SW 1271 (cell line): Measurements from ENCODE around the gene PPARD.
"Not testable (repeated sequence)": the region's sequence is repeated elsewhere in the genome, so short reads cannot be mapped to it uniquely, and the experiment has no call there.

ENCODE experiments used
- DNase-seq, 2 experiments: peaks; one replicate each; lab custom pipeline; 2025; lab: John Stamatoyannopoulos, UW

Gene PPARD

DNA sequence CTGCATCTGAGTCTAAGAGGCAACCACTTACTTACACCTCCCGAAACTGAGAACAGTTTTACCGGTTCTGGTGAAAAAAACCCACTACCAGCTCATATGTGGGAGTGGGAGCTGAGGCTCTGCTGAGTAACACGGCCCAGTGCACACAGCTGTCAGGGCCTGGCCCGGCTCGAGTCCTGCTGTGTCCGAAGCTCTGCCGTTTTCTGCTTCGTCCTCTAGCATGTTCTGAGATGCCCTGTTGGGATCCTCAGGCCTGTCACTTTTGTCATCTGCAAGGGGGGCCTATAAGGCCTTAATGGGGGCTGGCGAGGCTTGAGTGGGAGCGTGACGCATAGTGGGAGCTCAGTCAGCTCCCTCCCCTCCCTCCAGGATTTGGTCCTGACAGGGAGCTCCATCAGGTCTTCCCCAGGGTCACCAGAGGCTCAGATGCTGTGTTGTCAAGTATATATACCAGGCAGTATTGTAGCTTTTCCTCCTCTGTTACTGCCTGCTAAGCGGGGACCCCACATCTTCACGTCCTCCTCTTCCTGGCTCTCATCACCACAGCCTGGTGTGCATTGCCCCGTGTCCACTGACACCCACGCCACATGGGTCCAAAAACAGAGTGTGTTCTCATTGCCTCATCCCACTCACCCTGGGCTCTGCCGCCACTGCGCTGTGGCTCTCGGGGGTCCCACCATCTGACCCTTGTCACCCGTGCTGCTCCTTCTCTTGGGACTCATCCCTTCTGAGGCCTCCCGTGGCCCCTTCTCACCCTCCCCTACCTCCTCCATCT is 64.5 kb downstream of the PPARD start:
- no peak for DNase-seq

DNA sequence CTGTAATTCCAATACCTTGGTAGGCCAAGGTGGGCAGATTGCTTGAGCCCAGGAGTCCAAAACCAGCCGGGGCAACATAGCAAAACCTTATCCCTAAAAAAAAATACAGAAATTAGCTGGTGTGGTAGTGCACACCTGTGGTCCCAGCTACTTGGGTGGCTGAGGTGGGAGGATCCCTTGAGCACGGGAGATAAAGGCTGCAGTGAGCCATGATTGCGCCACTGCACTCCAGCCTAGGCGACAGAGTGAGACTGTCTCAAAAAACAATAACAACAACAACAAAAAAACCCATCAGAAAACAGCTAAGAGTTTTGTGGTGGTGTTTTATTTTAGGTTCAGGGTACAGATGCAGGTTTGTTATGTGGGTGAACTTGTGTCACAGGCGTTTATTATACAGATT is 66.9 kb downstream of the PPARD start:
- DNase-seq = no peak

- no peak for DNase-seq
These were observed 67.8 kb downstream of the PPARD start for GRCh38 chr6:35410131-35410530.

DNA sequence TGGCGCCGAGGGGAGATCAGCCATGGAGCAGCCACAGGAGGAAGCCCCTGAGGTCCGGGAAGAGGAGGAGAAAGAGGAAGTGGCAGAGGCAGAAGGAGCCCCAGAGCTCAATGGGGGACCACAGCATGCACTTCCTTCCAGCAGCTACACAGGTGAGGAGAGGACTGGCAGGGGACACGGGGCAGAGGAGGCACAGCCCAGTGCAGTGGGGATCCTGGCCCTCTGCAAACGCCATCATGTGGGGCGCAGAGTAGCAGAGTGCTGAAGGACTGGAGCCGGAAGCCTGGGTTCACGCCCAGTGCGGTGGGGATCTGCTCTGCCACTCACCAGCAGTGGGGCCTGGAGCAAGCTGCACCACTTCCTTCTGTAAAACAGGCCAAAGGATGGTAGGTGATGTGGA is 68.7 kb downstream of the PPARD start:
- no peak for DNase-seq

- DNase-seq = no peak
These were observed 69.7 kb downstream of the PPARD start for GRCh38 chr6:35412102-35412501.

DNA sequence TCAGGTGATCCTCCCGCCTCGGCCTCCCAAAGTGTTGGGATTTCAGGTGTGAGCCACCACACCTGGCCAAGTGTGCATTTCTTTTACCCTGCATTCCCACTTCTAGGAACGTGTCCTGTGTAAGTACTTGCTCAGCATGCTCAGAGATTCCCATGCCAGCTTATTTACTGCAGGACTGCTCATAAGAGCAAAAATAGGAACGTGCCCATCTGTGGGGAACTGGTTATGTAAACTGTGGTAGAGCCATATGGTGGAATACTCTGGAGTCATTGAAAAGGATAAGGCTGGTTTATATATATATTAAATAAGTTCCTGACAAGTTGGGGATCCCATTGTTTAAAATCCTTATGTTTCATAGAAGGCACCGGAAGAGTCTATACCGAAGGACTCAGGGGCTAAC is 71.6 kb downstream of the PPARD start:
- no peak for DNase-seq

DNA sequence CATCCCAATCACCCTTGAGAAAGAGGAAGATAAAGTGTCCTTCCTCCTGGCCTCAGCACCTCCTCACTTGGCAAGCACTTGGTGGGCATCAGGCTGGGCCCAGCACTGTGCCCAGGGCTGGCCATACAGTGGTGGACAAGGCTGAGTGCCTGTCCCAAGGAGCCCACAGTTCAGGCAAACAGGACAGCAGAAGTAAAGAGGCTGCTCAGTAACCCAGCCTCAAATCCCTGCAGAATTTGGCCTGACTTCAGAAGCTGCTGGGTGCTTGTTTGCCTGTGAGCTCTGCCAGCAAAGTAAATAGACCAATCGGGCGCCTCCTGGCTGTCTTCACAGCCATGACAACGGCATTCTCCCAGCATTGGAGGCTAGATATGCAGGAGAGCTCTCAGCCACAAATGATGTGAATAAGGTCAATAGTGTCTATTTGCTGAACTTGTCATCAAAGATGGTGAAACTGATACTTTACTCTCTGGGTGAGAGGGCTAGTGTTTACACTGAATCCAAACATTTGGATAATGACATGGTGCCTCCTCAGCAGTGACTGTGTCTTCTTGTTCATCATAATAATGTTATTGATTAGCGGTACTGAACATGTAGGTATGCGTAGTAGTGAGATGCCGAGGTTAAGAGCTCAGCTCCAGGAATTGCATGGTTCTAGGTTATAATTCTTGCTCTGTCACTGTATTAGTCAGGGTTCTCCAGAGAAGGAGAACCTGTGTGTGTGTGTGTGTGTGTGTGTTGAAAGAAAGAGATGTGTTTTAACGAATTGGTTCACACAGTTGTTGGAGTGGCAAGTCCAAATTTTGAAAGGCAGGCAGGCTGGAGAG is 72.9 kb downstream of the PPARD start:
- DNase-seq = peak in 1 of 2 experiments; percentile 34

DNA sequence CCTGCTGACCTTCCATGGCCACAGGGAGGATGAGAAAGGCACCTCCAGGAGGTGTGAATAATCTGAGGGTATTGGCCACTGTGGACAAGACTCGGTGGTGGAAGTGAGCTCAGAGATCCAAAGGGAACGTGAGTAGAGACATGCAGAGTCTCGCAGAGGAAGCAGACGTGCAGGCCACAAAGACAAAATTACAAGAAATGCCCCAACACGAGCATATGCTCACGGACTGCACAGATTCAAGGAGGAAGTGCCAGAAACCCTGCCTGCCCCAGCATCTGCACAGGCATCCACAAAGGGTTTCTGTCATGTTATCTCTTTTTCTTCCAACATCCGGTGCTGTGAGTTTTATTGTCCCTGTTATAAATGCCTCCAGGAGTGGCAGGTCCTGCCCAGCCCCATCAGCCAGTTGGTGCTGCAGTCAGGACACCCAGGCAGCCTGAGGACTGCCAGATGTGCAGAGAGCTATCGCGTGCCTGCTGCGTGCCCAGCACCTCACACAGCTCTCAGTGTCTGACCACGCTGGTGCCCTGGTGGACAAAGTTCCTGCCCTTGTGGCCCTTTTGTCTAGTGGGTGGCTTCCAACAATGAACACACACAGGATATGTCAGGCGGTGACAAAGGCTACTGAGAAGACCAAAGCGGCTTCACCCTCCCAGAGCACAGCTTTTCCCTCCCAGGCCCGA is 75.8 kb downstream of the PPARD start:
- DNase-seq = no peak

DNA sequence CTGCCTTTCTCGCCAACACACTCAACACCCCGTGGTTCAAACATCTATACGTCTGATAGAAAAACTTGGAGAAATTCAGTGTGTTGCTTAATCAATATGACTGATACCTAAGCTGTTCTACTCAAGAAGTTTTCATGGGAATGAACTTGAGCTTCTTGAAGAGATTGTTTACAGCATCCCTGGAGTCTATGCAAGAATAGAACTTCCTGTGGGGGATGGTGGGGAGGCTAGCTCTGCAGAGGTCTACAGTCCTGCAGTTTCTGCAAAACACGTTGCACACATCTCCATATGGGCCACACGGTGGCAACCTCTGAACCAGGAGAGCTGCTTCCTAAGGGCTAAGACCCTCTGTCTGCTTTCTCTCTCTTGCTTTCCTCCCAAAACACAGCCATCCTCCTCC is 77.1 kb downstream of the PPARD start:
- DNase-seq = no peak

- no peak for DNase-seq
These were observed 77.6 kb downstream of the PPARD start for GRCh38 chr6:35419961-35420360.

GRCh38 chr6:35425284-35425683 is 82.9 kb downstream of the PPARD start:
- DNase-seq = peak; percentile 38 to 76

DNA sequence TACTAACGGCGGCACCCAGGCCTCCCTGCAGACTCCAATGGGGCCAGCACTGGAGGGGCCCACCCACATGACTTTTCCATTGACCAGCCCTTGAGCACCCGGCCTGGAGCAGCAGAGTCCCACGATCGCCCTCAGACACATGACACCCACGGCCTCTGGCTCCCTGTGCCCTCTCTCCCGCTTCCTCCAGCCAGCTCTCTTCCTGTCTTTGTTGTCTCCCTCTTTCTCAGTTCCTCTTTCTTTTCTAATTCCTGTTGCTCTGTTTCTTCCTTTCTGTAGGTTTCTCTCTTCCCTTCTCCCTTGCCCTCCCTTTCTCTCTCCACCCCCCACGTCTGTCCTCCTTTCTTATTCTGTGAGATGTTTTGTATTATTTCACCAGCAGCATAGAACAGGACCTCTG is 83.7 kb downstream of the PPARD start:
- no peak for DNase-seq

GRCh38 chr6:35427435-35427834 is 85.1 kb downstream of the PPARD start:
- no peak for DNase-seq

DNA sequence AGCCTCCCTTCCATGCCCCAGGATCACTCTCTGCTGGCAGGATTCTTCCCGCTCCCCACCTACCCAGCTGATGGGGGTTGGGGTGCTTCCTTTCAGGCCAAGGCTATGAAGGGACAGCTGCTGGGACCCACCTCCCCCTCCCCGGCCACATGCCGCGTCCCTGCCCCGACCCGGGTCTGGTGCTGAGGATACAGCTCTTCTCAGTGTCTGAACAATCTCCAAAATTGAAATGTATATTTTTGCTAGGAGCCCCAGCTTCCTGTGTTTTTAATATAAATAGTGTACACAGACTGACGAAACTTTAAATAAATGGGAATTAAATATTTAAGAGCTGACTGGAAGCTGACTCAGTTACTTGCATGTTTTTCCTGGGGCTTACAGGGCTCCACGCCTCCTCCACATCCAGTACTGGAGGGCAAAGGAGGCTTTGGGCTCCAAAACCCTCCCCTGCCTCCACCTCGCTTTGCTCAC is 85.5 kb downstream of the PPARD start:
- no peak for DNase-seq

GRCh38 chr6:35428421-35429149 is 86.2 kb downstream of the PPARD start:
- DNase-seq = no peak

DNA sequence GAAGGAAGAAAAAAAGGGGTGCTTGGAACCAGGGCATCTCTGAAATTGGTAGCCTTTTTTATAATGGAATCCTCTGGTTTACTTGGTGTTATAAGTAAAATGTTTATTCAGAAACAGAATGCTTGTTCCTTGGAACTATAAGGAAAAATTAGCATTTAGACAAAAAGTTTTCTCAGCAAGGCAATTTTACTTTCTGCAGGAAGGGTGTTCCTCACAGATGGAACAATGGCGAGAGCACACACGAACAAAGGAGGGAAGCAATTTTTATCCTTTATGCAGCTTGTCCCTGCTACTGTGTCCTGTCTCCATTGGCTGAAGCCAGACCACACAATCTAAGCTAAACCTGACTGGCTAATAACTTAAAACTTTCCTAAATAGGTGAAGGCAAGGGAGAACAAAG is 87.1 kb downstream of the PPARD start:
- DNase-seq = no peak

GRCh38 chr6:35432291-35432690 is 89.9 kb downstream of the PPARD start:
- DNase-seq = no peak

- not testable (repeated sequence) for DNase-seq
These were observed 90.3 kb downstream of the PPARD start for GRCh38 chr6:35432702-35433101.

DNA sequence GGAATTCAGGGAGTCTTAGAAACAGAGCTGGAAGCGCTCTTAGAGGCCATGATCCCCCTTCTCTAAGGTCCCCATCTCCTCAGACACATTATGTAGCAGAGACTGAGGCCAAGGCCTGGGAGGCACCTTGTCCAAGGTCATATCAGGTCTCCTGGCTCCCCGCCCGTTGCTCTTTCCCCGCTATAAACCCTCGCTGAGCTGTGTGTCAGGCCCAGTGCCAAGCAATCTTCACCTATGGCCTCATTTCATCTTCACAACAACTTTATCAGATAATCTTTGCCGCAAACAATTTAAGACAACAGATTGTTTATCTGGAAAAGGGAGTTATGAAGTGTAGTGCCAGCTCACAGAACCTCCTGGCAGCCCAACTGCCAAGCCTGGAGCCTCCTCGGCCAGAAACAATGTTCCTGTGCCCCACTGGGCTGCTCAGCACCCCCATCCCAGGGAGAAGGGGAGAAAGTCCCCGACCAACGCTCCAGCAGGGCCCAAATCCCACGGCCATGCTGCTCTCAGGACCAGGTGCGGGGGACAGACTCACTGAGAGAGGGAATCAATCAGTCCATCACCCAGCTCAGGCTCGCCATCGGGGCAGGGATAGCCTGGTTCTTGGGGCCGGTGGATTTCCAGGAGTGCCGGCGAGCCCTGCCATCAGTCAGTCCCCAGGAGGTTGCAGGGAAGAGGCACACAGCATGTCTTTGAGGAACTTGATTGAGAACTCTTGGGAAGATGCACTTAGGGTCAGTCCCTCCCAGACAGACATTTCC is 92.9 kb downstream of the PPARD start:
- DNase-seq = no peak

- DNase-seq = no peak
These were observed 93.9 kb downstream of the PPARD start for GRCh38 chr6:35436071-35436857.
